ENCODE results near the gene PSD2.

Gene PSD2

DNA sequence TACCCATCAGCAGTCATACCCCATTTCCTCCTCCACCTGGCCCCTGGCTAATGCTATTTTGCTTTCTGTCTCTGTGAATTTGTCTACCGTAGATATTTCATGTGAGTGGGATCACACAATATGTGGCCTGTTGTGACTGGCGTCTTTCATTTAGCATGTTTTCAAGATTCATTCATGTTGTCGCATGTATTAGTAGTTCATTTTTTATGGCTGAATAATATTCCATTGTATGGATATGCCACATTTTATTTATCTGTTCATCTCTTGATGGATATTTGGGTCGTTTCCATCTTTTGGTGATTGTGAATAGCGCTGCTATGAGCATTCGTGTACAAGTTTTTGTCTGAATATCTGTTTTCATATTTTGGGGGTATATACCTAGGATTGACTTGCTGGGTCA, 33.9 kb downstream of the PSD2 start:
- in situ Hi-C loops (cut with MboI; ENCODE audit: low sequenced_read_pairs): no loop called here

DNA sequence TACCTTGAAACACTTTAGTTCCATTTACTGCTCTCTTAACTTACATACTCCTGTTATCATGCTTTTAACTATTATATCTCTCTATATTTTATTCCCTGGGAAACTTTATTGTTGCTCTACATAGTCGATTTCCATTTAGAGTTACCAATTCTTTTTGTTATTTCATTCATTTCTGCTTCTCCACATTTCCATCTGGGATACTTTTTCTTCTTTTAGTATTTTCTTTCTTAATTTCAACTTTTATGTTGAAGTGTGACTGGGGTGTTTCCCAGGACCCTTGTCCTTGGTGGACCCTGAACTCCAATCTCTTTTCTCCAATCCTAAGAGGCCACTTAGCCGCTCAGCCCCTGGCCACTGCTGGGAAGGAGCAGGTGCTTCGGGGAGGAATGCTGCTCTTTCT, 36.0 kb downstream of the PSD2 start:
- in situ Hi-C loops (cut with MboI; ENCODE audit: low sequenced_read_pairs): no loop called here

DNA sequence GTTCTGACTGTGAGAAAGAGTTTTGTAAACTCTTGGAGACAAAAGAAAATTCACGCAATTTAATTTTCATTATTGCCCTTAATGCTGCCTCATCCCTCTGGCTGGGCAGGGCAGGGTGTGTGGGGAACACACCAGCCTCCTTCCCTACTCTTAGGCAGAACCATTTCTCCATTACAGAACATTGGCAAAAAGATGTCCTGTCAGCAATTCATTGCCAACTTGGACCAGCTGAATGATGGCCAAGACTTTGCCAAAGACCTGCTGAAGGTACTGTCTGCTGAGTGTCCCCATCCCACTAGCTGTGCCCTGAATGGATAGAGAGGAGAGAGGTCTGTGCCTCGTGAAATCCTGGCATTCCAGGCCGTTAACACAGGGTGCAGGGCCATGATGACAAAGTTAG, 37.9 kb downstream of the PSD2 start:
- in situ Hi-C loops (cut with MboI; ENCODE audit: low sequenced_read_pairs): no loop called here

DNA sequence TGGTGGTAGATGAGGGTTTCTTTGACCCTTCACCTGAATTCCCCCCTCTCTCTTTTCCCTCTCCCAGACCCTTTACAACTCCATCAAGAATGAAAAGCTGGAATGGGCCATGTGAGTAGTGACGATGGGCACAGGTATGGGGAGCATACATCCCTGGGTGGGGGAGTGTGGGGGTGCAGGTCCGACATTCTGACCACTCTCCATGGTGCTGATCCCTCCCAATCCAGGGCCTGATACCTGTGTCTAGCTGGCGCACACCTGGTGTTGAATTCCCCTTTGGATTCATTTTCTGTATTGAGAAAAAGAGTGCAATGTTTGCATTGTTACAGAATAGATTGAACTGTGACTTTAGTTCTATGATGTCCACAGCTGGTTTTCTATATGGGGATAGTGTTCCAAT, 40.0 kb downstream of the PSD2 start:
- in situ Hi-C loops (cut with MboI; ENCODE audit: low sequenced_read_pairs): no loop called here

DNA sequence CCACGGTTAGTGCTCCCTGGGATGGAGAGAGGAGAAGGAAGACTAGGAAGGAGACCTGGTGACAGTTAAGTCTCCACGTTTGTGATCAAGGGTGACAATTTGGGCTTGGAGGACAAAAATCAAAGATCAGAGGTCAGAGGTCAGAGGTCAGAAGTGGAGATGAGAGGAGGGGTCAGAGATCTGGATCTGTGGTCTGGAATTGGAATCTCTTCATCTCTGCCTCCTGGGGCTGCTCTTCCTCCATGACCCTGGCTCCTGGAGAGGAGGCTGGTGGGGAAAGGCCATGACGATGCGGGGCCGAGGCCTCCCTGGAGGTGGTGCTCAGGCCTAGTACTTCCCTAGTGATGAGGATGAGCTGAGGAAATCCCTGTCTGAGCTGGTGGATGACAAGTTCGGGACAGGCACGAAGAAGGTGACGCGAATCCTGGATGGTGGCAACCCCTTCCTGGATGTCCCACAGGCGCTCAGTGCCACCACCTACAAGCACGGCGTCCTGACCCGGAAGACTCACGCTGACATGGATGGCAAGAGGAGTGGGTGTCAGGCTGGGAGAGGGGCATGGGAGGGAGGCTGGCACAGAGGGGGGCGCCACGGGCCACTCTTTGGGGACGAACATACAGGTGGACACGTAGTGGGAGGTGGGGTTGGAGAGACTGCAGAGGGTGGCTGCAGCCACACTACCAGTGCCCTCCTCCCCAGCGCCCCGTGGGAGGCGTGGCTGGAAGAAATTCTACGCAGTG, 41.0 kb downstream of the PSD2 start:
- in situ Hi-C loops (cut with MboI; ENCODE audit: low sequenced_read_pairs): no loop called here

DNA sequence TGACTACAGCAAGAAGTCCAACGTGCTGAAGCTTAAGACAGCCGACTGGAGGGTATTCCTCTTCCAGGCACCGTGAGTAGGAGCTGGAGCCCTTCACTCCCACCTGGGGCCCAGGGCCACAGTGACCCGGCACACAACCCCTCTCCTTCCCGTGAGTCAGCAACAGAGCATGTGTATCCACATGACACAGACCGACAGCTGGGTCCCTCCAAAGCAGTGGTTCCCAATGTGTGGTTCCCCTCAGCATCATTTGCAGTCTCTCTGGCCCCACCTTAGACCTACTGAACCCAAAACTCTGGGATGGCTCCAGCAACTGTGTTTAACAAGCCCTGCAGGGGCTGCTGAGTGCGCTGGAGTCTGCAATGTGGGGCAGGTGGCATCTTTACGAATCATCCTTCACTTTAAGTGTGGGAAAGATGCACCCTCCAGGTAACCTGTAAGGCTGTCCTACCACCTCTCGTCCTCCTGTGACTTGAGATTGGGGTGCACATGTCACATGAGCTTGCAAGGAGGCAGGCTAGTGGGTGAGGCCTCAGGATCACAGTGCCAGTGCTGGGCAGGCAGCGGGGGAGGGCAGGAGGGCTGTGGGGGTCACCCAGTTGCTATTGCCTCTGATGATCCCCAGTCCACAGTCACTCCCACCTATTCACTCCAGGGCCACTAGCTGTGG, 42.2 kb downstream of the PSD2 start:
- in situ Hi-C loops (cut with MboI; ENCODE audit: low sequenced_read_pairs): no loop called here

DNA sequence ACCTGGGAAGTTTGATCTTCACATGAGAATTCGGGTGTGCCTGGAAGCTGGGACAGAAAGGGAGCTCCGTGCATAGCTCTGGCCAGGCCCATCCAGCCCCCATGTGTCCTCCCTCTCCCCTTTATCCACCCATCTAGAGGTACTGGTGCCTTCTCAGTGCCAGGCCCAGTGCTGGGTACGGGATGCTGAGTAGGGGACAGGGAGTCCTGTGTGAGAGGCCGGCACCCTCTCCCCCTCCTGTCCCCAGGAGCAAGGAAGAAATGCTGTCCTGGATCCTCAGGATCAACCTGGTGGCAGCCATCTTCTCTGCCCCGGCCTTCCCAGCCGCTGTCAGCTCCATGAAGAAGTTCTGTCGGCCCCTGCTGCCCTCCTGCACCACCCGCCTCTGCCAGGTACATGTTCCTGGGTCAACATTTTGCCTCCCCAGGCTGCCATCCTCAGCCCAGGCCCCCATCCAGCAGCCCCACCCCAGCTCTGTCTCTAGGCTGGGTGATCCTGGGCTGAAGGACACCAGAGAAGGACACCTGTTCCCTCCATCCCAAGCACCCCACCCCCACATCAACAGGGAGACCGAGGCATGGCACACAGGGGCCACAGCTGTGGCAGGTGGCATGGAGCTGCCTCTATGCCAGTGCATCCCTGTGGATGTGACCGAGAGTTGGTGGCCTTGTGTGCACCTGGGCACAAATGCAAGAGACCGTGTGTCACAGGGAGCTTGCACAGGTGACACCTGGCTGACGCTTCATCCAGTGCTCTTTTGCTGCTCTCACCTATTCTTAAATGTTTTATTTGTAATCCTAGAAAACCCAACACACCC, 43.0 kb downstream of the PSD2 start:
- in situ Hi-C loops (cut with MboI; ENCODE audit: low sequenced_read_pairs): no loop called here

DNA sequence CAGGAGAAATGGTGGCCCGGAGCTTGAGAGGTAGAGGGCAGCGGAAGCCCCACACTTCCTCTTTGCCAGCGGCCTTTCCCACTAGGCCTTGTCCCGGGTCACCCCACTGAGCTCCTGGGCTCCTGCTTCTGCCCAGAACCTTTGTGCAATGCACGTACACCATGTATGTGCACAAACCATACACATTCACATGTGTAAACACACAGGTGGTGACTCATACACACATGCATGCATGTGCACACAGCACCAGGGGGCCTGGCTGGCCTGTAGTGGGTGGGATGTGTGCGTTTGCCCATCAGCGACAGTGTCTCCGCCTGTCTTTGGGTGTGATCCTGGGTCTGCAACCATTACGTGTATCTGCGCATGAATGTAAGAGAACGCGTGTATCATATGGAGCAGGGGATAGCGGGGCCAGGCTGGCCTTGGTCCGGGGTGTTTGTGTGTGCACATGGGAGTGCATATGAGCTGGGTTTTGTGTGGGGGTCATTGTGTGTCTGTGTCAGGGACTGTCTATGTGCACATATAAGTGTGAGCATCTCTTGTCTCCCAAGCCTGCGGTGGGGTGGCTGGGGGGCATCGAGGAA, 43.7 kb downstream of the PSD2 start:
- in situ Hi-C loops (cut with MboI; ENCODE audit: low sequenced_read_pairs): no loop called here

DNA sequence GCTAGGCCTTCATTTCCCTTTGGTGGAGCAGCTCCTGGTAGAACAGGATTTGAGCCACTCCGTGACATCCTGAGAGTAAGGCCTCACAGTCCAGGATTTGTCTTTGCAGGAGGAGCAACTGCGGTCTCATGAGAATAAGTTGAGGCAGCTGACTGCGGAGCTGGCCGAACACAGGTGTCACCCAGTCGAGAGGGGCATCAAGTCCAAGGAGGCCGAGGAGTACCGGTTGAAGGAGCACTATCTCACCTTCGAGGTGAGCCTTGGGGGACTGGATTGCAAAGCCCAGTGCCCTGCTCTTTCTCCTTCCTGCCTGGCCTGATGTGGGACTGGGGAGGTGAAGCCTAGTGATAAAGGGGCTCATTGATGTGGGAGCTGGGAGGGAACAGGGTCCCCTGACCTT, 44.3 kb downstream of the PSD2 start:
- in situ Hi-C loops (cut with MboI; ENCODE audit: low sequenced_read_pairs): no loop called here

DNA sequence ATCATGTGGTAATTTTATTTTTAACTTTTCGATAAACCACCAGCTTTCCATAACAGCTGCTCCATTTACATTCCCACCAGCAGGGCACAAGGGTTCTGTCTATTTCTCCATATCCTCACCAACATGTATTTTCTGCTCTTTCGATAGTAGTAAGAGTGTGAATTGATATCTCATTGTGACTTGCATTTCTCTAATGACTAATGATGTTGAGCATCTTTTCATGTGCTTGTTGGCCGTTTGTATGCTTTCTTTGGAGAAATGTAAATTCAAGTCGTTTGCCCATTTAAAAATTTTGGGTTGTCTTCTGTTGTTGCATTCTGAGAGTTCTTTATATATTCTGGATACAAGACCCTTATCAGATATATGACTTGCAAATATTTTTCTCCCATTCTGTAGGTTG, 45.9 kb downstream of the PSD2 start:
- in situ Hi-C loops (cut with MboI; ENCODE audit: low sequenced_read_pairs): no loop called here

DNA sequence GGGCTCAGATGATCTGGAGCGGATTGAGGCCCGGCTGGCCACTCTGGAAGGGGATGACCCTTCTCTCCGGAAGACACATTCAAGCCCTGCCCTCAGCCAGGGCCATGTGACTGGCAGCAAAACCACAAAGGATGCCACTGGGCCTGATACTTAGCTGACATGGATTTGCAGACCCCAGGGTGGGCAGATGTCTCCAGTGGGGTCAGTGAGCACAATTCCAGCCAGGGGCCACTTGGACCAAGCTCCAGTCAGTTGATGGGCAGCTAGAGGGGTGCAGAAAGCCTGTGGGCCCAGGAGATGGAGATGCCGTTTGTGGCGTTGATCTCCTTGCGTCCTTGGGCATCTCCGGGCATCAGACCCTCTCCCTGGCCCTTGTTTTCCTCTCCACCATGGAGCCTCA, 46.7 kb downstream of the PSD2 start:
- in situ Hi-C loops (cut with MboI; ENCODE audit: low sequenced_read_pairs): no loop called here

DNA sequence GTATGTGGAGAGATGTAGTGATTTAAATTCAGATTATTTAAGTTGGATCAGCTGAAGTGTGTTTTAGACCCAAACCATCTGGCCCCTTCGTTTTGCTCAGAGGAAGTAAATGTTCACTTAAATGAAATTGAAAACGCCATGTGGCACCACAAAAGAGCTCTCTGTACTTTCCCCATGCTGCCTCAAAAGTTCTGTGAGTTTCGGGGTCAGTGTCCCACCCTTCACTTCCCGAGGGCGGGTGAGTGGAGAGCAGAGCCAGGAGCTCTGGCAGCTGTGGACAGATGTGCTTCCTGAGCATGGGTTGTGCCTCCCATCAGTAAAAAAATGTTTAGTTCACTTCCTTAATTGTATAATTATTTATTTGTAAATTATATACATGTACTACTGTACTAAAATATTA, 48.4 kb downstream of the PSD2 start:
- in situ Hi-C loops (cut with MboI; ENCODE audit: low sequenced_read_pairs): no loop called here

DNA sequence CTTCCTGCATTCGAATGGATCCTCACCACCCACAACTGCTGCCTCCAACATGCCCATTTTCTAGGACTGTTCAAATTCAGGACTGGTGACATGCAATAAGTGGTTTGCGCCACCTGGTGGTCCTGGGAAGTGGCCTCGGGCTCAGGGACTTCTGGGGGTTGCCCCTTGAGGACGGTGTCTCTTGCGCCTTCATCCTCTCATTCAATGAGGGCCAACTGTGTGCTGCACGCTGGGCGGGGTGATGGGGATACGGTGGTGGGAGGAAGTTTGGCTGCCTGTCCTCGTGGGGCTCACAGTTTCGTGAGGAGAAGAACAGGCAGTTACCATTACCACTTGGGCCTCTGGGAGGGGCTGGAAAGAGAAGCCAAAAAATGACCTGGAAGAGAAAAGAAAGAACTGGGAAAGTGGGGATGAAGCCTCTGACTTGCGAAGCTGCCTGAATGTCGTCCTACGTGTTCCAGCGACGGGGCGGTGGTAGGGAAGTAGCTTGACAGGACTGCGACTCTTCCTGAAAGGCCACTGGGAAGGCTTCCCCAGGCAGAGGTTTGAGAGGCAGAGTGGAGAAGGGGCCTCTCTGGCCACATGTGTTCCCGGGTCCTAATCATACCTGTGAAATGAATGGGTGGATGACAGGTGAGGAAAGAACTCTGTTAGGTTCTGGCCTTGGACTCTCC, 49.0 kb downstream of the PSD2 start:
- in situ Hi-C loops (cut with MboI; ENCODE audit: low sequenced_read_pairs): no loop called here

DNA sequence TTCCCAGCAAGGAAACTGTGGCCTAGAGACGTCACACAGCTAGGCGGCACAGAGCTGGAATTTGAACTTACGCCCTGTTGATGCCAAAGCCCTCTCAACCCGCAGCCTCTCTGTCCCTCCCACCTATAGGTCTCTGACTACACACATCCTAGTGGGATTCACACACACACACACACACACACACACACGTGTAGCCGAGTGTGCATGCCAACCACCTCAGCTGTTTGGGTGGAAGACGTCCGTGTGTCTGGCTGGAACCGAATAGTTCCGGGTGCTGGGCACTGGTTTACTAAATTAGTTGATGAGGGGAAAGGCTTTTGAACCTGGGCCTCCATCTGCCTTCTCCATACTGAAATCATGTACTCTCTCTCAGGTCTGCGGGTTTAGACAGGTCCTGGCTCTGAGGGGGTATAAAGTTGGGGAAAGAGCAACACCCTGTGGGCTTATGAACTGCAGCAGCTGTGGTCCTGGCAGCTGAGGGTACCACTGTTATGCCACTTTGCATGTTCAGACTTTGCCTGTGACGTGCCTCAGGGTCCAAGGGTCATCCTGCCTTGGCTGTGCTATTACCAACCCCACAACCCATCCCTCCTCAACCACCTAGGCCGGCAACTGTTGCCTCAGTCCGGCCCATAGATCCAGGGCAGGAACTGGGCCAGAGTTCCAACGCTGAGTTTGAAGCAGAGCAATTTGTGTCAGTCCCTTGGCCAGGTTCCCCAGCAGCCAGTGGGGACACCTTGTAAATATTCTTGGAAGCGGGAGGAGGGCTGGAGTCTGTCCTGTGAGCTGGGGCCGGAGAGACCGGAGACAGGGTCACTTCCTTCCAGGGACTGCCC, 50.5 kb downstream of the PSD2 start:
- in situ Hi-C loops (cut with MboI; ENCODE audit: low sequenced_read_pairs): no loop called here

DNA sequence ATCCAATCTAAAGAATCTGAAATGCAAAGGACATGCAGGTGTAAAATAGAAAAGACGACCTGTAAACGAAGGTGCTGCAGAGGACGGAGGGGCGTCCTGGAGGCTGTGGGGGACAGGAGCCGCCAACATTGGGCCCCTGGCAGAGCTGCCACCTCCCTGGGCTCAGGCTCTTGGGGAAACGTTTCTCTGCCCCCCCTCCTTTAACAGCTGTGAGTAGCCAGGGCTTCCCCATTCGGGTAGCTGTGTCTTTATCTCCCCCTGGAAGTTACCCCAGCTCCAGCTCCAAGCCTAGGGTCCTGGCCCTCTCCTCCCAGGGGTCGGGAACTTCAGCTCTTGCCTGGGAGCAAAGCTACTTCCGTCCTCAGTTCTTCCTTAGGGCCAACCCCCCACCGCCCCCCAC, 51.5 kb downstream of the PSD2 start:
- in situ Hi-C loops (cut with MboI; ENCODE audit: low sequenced_read_pairs): no loop called here

DNA sequence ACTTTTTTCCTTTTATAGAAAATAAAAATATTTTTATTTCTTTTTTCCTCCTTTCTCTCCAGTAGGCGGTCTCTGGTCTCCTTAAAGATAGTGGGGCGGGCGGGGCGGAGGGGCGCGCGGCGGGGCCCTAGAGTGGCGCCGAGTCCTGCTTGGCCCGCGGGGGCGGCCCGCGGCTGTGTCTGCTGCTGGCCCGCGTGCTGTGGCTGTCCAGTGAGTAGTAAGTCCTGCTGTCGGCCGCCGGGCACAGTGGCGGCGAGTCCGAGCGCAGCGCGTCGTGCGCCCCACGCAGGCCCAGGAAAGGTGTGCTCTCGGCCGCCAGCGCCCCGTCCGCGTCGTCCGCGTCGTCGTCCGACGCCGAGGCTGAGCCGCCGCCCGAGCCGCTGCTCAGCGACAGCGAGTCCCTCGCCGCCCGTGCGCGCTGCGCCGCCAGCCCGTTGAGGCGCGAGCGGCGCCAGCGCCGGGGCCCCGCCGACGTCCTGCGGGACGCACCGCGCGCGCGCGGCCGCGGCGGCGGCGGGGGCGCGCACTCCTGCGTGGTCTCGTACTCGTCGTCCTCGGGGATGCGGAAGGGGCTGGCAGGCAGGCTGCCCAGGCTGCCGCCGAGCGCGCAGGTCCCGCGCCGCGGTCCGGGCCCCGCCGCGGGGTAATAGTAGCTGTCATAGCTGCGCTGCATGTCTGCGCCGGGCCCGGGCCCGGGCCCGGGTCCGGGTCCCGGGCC, 52.3 kb downstream of the PSD2 start:
- in situ Hi-C loops (cut with MboI; ENCODE audit: low sequenced_read_pairs): no loop called here

DNA sequence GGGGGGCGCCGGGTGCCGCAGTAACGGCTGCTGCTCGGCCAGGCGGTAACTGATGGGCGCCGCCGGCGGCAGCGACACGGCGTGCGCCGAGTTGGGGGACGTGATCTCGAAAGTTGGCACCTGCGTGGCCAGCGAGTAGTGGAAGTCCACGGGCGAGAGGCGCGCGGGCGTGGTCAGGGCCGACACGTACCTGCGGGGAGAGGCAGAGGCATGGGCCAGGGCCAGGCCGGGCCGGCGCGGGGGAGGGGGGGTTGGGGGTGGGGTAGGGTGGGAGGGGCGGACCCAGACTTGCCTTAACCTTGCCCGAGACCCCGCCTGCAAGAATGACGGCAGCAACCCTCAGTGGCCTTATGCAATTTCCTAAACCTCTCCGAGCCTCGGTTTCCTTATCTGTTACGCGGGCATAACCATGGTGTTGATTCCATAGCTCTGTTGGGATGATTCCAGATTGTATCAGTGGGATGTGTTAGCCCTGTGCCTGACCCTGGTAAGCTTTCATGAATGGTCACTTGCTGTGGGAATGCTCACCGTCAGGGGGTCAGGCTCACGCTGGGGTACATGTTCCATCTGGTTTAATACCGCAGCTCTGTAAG, 53.0 kb downstream of the PSD2 start:
- in situ Hi-C loops (cut with MboI; ENCODE audit: low sequenced_read_pairs): no loop called here

DNA sequence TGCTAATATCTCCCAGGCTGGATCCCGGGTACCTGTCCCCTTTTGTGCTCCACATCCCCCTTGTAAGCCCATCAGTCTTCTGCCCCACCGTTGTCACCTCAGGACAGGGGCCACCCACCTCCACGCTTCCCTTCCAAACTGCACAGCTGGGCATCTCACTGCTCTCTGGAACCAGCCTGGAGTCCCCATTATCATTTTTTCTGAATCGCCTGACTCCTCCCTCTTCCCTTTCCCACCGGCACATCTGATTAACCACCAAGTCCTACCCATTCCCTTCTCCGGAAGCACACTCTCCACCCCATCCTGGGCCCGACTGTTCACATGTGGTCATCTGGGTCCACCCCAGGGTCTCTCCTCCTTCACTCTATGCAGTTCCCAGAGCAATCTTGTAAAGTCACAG, 53.9 kb downstream of the PSD2 start:
- in situ Hi-C loops (cut with MboI; ENCODE audit: low sequenced_read_pairs): no loop called here

DNA sequence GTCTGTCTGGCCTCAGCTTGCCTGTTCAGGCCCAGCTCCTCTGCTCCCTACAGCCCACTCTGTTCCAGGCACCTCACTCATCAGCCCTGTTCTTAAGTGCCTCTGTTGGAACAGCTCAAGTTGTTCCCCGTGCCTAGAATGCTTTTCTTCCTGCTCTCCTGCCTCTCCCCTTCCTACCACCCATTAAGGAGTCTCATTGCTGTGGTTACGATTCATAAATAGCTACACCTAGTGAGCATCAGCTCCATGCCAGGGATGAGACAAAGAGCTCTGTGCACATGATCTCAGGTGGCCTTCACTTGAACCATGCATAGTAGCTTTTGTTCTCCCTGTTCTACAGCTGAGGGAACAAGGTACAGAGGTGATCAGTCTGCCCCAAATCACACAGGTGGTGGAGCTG, 54.3 kb downstream of the PSD2 start:
- in situ Hi-C loops (cut with MboI; ENCODE audit: low sequenced_read_pairs): no loop called here

All from HL-60/S4 treated with retinoic acid at 250 ng/mL for 4 days and 3 days (cell line).